Erythroblast (primary cell): ENCODE data around the gene CHD9NB.

Experiments used
- GATA1 ChIP-seq: IDR thresholded peaks from 2 replicates; pipeline ENCODE4 v1.6.1; 2011; ENCODE audit warnings: low read depth, mild to moderate bottlenecking, control low read depth, low read length, moderate library complexity
- POLR2A ChIP-seq: IDR thresholded peaks from 2 replicates; pipeline ENCODE4 v1.6.1; 2011; ENCODE audit warnings: mild to moderate bottlenecking, low read length

GRCh38 chr16:53099318-53100130, 46.8 kb upstream of the CHD9NB start:
- TF ChIP-seq POLR2A (peak; percentile 50), GATA1 (no peak)
